ENCODE data around the gene ISX.

Gene ISX

DNA sequence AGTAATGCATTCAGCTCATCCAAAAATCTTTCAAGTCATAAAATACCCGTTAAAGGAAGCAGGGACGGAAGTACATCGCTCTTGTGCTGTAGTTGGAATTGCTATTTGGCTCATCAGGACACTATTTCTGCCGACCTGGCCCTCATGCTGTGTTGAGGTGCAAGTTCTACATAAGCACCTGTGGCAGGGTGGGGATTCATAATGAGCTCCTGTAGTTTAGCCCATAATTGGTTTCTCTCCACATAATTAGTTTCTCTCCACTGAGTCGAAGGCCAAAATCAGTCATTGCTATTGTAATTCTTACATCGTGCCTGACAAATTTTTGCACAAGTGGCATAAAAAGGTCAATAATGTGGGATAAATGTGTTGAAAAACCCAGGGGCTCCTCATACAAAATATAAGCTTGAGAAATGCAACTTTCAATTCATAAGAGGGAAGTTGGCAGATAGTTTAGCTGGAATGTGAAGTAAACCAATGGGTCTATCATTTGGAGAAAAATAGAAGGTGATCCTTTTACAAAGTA lies 14.9 kb upstream of the ISX start:
- no peaks in the 10 kb centered on the region for H3K4me1 ChIP-seq (ENCODE audit: insufficient read depth, poor library complexity, severe bottlenecking)
- no peak for ATAC-seq (ENCODE audit: low read depth)
- H3K9me3 ChIP-seq (ENCODE audit: severe bottlenecking) = peaks cover 2% of the 10 kb centered on the region
- no peak overlapping the region for H3K27ac ChIP-seq (ENCODE audit: poor library complexity, severe bottlenecking)
- H3K36me3 ChIP-seq (ENCODE audit: low read depth) = no peaks in the 10 kb centered on the region
- DNase-seq (ENCODE audit: low spot score) = no peak
- TF ChIP-seq, protein P1, sequence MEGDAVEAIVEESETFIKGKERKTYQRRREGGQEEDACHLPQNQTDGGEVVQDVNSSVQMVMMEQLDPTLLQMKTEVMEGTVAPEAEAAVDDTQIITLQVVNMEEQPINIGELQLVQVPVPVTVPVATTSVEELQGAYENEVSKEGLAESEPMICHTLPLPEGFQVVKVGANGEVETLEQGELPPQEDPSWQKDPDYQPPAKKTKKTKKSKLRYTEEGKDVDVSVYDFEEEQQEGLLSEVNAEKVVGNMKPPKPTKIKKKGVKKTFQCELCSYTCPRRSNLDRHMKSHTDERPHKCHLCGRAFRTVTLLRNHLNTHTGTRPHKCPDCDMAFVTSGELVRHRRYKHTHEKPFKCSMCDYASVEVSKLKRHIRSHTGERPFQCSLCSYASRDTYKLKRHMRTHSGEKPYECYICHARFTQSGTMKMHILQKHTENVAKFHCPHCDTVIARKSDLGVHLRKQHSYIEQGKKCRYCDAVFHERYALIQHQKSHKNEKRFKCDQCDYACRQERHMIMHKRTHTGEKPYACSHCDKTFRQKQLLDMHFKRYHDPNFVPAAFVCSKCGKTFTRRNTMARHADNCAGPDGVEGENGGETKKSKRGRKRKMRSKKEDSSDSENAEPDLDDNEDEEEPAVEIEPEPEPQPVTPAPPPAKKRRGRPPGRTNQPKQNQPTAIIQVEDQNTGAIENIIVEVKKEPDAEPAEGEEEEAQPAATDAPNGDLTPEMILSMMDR (IDR thresholded peaks at IDR 0.05; ENCODE audit: poor library complexity, severe bottlenecking) = no peak
- no peak overlapping the region for H3K4me3 ChIP-seq (ENCODE audit: severe bottlenecking)
- H3K27me3 ChIP-seq (ENCODE audit: insufficient read depth, poor library complexity, severe bottlenecking) = no peaks in the 10 kb centered on the region

DNA sequence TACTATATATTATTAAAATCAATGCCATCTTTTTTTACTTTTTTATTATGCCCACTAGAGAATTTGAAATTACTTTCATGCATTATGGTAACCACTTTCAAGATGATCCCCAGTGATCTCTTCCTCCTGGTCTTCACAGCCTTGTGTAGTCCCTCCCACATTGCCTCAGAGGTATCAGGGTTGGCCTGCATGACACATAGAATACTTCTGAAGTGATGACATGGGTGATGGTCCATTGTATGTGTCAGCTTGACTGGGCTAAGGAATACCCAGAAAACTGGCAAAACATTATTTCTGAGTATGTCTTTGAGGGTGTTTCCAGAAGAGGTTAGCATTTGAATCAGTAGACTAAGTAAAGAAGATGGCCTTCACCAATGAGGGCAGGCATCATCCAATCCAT lies 14.2 kb upstream of the ISX start:
- TF ChIP-seq, protein P1 (IDR thresholded peaks at IDR 0.05; ENCODE audit: poor library complexity, severe bottlenecking) = no peak
- Histone ChIP-seq H3K36me3 (ENCODE audit: low read depth) (no peaks in the 10 kb centered on the region), H3K27ac (ENCODE audit: poor library complexity, severe bottlenecking) (no peak overlapping the region), H3K4me1 (ENCODE audit: insufficient read depth, poor library complexity, severe bottlenecking) (no peaks in the 10 kb centered on the region), H3K4me3 (ENCODE audit: severe bottlenecking) (no peak overlapping the region), H3K27me3 (ENCODE audit: insufficient read depth, poor library complexity, severe bottlenecking) (no peaks in the 10 kb centered on the region), H3K9me3 (ENCODE audit: severe bottlenecking) (no peaks in the 10 kb centered on the region)
- no peak for DNase-seq (ENCODE audit: low spot score)
- ATAC-seq (ENCODE audit: low read depth) = peak; percentile 33; the same call in 1 of the 3 replicates

DNA sequence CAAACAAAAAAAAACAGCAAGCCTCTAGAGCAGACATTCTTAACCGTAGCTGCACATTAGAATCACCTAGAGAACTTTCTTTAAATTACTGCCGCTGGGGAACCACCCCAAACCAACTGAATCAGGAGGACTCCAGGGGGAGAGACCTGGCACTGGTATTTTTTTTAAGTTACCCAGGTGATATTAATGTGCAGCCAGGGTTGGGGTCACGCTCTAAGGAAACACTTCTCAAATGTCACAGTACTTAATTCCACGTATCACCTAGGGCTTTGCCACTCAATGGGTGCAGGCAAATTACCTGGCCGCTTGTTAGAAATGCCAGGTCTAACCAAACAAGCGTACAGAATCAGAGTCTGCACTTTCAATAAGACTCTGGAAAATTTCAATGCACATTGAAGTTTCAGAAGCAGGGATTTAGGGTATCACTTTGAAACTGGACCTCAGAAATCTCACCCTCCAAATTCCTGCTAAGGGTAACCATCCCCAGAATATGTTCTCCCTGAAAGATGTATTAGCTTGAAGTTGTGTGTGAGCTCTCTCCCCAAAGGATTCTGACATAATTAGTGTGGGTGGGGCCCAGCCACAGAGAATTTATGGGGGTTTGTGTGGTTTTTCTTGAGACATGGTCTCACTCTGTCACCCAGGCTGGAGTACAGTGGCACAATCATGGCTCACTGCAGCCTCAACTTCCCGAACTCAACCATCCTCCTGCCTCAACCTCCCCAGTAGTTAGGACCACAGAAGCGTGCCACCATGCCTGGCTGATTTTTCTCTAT lies 12.7 kb upstream of the ISX start:
- H3K9me3 ChIP-seq (ENCODE audit: severe bottlenecking) = no peaks in the 10 kb centered on the region
- ATAC-seq (ENCODE audit: low read depth) (no peak), DNase-seq (ENCODE audit: low spot score) (no peak)
- H3K36me3 ChIP-seq (ENCODE audit: low read depth) = no peaks in the 10 kb centered on the region
- H3K4me1 ChIP-seq (ENCODE audit: insufficient read depth, poor library complexity, severe bottlenecking) = no peaks in the 10 kb centered on the region
- H3K27ac ChIP-seq (ENCODE audit: poor library complexity, severe bottlenecking) = no peak overlapping the region
- no peaks in the 10 kb centered on the region for H3K27me3 ChIP-seq (ENCODE audit: insufficient read depth, poor library complexity, severe bottlenecking)
- TF ChIP-seq, protein P1 (IDR thresholded peaks at IDR 0.05; ENCODE audit: poor library complexity, severe bottlenecking) = no peak
- H3K4me3 ChIP-seq (ENCODE audit: severe bottlenecking) = no peak overlapping the region

DNA sequence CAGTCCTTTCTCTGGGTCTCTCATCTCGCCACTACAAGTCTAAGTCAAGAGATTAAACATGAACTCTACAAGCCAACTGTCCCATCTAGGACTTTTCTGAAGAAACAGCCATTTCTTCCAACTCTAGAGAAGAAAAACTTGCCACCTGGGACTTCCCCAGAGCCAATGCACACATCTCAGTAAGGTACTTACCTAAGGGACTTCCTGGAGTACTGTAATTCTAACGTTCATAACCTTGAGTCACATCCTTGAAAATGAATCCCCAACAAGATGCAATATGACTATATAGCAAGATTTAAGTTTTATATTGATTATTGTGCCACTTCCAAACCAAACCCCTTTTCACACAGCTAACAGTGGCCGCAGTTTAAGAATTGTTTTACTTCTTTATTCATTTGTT lies 11.9 kb upstream of the ISX start:
- H3K4me1 ChIP-seq (ENCODE audit: insufficient read depth, poor library complexity, severe bottlenecking) = no peaks in the 10 kb centered on the region
- no peak for ATAC-seq (ENCODE audit: low read depth)
- no peak overlapping the region for H3K4me3 ChIP-seq (ENCODE audit: severe bottlenecking)
- TF ChIP-seq, protein P1 (IDR thresholded peaks at IDR 0.05; ENCODE audit: poor library complexity, severe bottlenecking) = no peak
- no peaks in the 10 kb centered on the region for H3K9me3 ChIP-seq (ENCODE audit: severe bottlenecking)
- no peaks in the 10 kb centered on the region for H3K36me3 ChIP-seq (ENCODE audit: low read depth)
- no peak overlapping the region for H3K27ac ChIP-seq (ENCODE audit: poor library complexity, severe bottlenecking)
- H3K27me3 ChIP-seq (ENCODE audit: insufficient read depth, poor library complexity, severe bottlenecking) = no peaks in the 10 kb centered on the region
- DNase-seq (ENCODE audit: low spot score) = no peak

DNA sequence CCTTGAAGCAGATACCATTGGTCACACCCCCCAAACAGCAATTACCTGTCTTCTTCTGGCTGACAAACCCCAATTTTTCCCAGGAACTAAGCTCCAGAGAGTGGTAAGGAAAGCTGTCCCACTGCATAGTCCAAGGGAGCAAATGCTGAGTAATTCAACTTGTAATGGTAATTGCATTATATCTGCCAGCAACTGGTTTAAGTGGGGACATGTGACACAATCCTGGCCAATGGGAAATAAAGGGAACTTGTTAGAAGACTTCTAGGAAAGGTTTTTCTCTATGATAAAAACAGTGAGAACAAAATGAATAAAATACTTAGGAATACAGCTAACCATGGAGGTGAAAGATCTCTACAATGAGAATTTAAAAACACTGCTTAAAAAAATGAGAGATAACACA lies 9.5 kb upstream of the ISX start:
- TF ChIP-seq, protein P1 (IDR thresholded peaks at IDR 0.05; ENCODE audit: poor library complexity, severe bottlenecking) = no peak
- no peak for DNase-seq (ENCODE audit: low spot score)
- no peak overlapping the region for H3K4me3 ChIP-seq (ENCODE audit: severe bottlenecking)
- H3K36me3 ChIP-seq (ENCODE audit: low read depth) = no peaks in the 10 kb centered on the region
- ATAC-seq (ENCODE audit: low read depth) = no peak
- no peaks in the 10 kb centered on the region for H3K9me3 ChIP-seq (ENCODE audit: severe bottlenecking)
- no peaks in the 10 kb centered on the region for H3K27me3 ChIP-seq (ENCODE audit: insufficient read depth, poor library complexity, severe bottlenecking)
- no peak overlapping the region for H3K27ac ChIP-seq (ENCODE audit: poor library complexity, severe bottlenecking)
- no peaks in the 10 kb centered on the region for H3K4me1 ChIP-seq (ENCODE audit: insufficient read depth, poor library complexity, severe bottlenecking)

Data from RWPE2 (cell line).